DMS53 treated with DMSO at 0.1 percent for 48 hours (cell line): ENCODE data around the gene GLDN.
"Not testable (repeated sequence)": the region's sequence is repeated elsewhere in the genome, so short reads cannot be mapped to it uniquely, and the experiment has no call there.

ENCODE experiments used
- DNase-seq: peaks from one replicate; lab custom pipeline; 2025; ENCODE audit not compliant: unreplicated experiment; lab: John Stamatoyannopoulos, UW

The GLDN gene

GRCh38 chr15:51386960-51387698, 45.7 kb downstream of the GLDN start:
- no peak for DNase-seq

GRCh38 chr15:51387699-51388041, 46.2 kb downstream of the GLDN start:
- DNase-seq: no peak

- no peak for DNase-seq
These were observed 47.3 kb downstream of the GLDN start for GRCh38 chr15:51388726-51389125.

DNA sequence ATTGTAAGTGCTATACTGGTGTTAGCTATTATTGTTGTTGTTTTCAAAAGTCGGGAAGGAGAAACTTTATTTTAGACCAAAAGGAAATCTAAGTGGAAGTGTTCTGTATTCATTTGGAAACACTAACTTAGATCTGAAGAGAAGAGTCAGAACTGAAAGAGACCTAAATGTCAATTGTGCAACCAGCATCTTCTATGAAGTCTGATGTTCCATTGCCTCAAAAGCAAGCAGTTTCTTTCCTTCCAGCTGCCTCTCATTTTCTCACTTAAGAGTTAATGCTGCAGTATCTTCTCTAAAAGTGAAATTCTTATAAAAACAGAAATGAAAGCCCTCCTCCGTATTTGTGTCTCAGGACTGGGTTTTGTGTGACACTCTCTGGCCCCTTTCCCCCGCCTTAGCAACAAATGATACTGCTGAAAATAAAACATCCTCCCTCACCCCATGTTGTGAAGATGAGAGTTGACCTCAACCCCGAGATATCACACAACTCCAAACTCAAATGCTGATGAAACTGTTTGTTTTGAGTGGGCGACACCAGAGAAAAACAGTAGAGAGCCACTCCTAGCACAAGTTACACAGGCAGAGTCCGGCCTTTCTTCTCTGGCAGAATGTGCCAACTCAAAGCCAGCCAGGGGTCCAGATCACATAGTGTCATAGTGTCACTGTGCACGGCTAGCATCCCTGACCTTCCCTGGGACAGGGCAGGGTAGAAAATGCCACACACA, 48.9 kb downstream of the GLDN start:
- DNase-seq: no peak

DNA sequence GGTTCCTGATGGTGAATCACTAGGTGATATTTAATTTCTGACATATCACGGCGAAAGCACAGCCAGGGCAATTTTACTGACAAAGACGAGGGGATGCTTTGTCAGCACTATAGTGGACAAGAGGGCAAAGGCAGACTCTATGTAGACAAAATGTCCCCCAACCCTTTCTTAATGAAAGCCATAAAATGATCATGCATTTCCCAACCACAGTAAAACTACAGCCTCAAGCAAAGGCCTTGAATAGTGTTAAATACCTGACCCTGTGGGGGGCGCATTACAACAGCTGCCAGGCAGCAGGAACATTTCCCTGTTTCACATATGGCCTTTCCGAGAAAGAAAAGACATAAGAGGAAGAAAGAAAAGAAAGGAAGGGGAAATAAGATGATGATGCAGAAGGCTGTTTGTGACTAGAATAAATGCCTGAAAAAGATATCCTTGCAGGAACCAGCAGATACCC, 49.5 kb downstream of the GLDN start:
- no peak for DNase-seq

DNA sequence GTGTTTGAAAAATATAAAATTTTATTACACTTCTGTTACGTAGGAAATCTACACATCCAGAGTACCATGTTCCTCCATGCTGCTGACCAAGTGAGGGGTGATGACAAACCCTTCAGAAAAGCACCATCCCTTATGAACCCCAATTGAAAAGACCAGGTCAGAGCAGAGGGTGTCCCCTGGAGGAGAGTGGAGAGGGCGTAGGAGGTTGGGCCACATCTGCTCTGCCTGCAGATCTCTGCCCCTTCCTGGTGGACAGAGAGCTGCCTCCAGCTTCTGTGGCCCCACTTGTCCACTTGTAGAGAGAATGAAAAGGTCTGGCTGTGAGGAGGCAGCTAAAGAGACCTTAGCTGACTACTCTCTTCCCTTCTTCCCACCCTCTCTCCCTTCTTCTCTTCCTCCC, 55.5 kb downstream of the GLDN start:
- DNase-seq: no peak

GRCh38 chr15:51398626-51399025, 57.2 kb downstream of the GLDN start:
- DNase-seq: no peak

- no peak for DNase-seq
These were observed 59.8 kb downstream of the GLDN start for GRCh38 chr15:51401051-51401780.

- no peak for DNase-seq
These were observed 60.5 kb downstream of the GLDN start for GRCh38 chr15:51401872-51402517.

- no peak for DNase-seq
These were observed 61.8 kb downstream of the GLDN start for GRCh38 chr15:51403072-51403878.

- DNase-seq: no peak
These were observed 62.7 kb downstream of the GLDN start for GRCh38 chr15:51403946-51404695.

DNA sequence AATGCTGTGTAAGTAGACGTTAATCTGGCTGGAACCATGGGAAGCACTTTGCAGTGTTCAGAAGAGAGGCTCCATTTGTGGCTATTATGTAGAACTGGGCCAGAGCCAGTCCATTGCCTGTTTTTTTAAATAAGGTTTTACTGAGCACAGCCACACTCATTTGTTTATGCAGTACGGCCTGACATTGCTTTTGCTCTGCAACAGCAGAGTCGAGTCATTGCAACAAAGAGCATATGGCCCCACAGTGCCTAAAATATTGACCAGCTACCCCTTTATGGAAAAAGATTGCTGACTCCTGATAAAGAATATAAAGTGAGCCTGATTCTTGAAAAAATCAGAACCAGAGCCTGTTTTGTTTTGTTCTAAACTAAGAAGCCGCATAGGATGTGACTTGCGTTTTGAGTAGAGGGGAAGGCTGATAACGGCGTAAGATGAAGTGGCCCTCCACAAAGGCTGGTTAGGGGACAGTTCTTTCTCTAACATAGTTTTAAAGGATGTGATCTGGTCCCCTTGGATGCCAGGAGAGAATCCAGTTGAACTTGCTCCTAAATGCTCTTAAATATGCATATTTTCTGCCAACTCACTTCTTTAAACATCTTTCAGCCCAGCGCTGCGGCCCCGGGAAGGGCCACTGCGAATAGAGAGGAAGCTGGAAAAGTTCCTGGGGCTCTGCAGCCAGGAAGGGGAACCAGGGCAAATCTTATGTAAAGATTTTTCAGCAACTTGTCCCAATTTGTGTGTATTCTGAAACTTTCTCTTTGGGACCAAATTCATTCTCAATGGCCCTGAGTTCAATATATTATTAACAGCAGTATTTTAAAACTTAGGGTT, 64.5 kb downstream of the GLDN start:
- DNase-seq: no peak

DNA sequence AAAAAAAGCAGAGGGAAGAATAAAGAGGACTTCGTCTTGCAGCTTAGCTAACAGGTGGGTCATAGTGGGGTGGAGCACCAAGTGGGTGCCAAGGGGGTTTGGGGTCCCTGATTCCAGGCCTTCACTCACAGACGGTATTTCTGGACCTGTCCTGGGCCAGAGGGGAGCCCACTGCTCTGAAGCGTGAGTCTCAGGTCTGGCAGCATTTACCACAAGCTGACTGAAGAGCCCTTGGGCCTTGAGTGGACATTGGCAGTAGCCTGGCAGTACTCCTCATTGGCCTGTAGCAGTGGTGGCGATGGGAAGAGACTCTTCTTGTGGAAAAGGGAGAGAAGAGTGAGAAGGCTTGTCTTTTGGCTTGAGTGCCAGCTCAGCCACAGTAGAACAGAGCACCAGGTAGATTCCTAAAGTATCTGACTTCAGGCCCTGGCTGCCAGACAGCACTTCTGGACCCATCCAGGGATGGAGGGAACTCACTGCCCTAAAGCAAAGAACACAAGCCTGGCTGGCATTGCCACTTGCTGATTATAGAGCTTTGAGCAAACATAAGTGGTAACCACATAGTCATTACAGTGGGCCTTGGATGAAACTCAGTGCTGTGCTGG, 72.9 kb downstream of the GLDN start:
- no peak for DNase-seq

DNA sequence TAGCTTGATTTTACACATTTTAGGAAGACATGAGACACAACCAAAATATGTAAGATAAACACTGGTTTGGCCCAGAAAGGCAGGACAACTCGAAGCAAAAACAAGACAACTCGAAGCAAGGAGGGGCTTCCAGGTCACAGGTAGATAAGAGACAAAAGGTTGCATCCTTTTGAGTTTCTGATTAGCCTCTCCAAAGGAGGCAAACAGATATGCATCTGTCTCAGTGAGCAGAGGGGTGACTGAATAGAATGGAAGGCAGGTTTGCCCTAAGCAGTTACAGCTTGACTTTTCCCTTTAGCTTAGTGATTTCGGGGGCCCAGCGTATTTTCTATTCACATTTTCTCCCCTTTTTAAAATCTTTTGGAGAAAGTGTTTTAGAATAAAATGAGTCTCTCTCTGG, 74.7 kb downstream of the GLDN start:
- no peak for DNase-seq

DNA sequence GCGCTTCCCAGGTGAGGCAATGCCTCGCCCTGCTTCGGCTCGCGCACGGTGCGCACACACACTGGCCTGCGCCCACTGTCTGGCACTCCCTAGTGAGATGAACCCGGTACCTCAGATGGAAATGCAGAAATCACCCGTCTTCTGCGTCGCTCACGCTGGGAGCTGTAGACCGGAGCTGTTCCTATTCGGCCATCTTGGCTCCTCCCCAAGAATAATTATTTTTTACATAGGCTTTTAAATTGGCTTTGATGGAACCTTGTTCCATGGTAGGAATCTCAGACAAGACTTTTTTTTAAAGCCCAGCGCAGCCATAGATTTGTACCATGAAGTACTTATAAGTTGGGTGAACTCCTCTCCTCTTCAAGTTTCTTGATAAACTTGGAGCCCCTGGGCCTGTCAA, 81.6 kb downstream of the GLDN start:
- not testable (repeated sequence) for DNase-seq

- no peak for DNase-seq
These were observed 83.3 kb downstream of the GLDN start for GRCh38 chr15:51424780-51425179.

DNA sequence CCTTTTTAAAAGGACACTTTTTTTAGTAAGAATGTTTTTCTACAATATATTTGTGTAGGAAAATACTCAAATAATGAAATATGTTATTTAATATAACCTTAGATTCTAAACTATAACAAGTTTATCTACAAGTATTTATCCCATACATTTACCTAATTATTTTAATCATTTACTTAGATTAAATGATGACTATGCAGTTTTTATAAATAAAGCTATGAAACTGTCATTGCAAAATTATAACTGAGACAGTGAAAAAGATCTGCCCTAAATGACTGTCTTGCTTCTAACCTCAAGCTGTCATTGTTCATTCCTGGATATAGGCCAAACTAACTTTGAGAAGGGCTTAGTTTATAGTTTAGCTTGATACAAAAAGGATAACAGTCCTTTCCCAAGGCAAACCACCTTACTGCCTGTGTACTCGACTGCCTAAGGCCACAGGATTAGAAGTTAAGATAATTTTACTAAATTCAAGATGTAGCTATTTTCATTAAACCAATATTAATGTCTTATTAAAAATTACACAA, 84.1 kb downstream of the GLDN start:
- no peak for DNase-seq

- no peak for DNase-seq
These were observed 97.1 kb downstream of the GLDN start for GRCh38 chr15:51438526-51438925.
